ENCODE results near the gene FAM184B. TPM values are rescaled to one million over a fixed set of nuclear protein-coding genes. Genes with fewer than 3 reads are reported as not detected.
"Not testable (repeated sequence)": the region's sequence is repeated elsewhere in the genome, so short reads cannot be mapped to it uniquely, and the experiment has no call there.

Gene FAM184B
- total RNA-seq, 2 donors from 2014 or later = not detected

- H3K4me3 ChIP-seq = no peak overlapping the region
- H3K9me3 ChIP-seq = no peaks in the 10 kb centered on the region
- no peak overlapping the region for H3K27ac ChIP-seq
- no peaks in the 10 kb centered on the region for H3K36me3 ChIP-seq
- no peaks in the 10 kb centered on the region for H3K4me1 ChIP-seq
- no peak for TF ChIP-seq CTCF (IDR thresholded peaks at IDR 0.05)
- H3K27me3 ChIP-seq = no peaks in the 10 kb centered on the region
- no peak for DNase-seq (ENCODE audit: low spot score)
Measured at GRCh38 chr4:17688011-17688441, 93.4 kb downstream of the FAM184B start.

GRCh38 chr4:17687237-17687857 lies 94.1 kb downstream of the FAM184B start:
- Histone ChIP-seq H3K36me3 (no peaks in the 10 kb centered on the region), H3K4me3 (no peak overlapping the region), H3K9me3 (no peaks in the 10 kb centered on the region), H3K4me1 (no peaks in the 10 kb centered on the region), H3K27me3 (no peaks in the 10 kb centered on the region), H3K27ac (no peak overlapping the region)
- no peak for TF ChIP-seq CTCF (IDR thresholded peaks at IDR 0.05)
- DNase-seq (ENCODE audit: low spot score) = no peak

DNA sequence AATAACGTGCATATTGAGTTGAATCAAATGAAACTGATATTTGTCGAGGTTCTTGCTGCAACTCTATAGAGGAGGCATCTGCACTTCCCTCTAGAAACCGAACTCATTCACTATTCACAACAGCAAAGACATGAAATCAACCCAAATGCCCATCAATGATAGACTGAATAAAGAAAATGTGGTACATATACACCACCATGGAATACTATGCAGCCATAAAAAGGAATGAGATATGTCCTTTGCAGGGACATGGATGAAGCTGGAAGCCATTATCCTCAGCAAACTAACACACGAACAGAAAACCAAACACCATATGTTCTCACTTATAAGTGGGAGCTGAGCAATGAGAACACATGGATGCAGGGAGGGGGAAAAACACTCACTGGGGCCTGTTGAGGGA lies 96.8 kb downstream of the FAM184B start:
- H3K27me3 ChIP-seq; H3K4me3 ChIP-seq; DNase-seq (ENCODE audit: low spot score); H3K36me3 ChIP-seq; H3K27ac ChIP-seq; H3K9me3 ChIP-seq; H3K4me1 ChIP-seq: not testable (repeated sequence)

DNA sequence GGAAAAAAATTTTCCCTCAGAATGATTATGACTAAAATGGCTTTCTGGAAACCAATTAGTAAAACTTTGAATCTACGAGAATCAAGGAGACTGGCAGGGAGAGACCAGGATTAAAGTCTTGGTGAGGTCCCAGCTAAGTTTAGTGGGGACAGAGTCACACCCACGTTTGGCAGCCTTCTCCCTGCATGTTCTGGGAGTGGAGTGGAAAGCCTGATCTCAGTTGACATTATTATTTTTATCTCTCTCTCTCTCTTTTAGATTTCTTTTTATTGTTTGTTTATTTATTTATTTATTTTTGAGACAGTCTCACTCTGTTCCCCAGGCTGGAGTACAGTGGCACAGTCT lies 99.2 kb downstream of the FAM184B start:
- Histone ChIP-seq H3K27ac (no peak overlapping the region), H3K4me1 (no peaks in the 10 kb centered on the region), H3K4me3 (no peak overlapping the region), H3K36me3 (no peaks in the 10 kb centered on the region), H3K9me3 (no peaks in the 10 kb centered on the region), H3K27me3 (no peaks in the 10 kb centered on the region)
- DNase-seq (ENCODE audit: low spot score) = no peak
- no peak for TF ChIP-seq CTCF (IDR thresholded peaks at IDR 0.05)

DNA sequence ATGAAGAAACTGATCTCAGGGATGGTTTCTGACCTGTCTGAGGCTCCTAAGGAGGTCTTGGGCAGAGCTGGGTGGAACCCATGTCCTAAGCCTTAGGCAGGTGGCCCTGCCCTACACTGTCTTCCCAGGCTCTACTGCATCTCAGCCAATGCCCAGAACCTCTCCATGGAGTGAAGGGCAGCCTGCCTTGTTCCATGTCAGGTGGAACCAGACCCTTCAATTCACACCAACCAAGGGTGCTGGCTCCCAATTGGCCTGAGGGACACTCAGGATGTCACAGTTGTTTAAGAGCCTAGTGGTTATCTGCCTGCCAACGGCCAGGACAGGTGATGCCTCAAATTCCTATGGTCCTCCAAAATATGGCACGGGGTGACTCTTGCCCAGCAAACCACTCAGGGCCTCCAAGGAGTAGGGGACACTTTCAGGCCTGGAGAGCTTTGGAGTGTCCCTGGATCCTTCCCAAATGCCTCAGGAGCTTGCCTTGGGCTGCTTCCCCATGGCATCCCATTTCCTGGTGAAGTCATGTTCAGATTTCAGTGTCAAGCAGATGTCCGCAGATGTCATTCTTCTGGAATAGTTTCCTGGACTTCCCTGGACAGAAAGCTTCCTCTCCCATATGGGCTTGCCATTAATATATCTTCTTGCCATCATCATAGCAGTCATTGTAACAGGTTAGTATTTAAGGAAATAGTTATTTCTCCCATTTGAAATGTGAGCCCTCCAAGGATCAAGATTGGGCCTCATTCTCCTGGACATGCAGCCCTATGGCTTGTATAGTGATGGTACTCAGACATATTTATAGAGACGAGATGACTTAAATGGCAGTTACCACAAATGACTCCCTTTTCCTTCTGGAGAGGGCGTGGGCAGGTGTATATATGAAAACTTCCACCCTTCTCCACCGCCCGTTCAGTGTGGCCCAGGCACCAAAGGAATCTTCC lies 99.9 kb downstream of the FAM184B start:
- no peaks in the 10 kb centered on the region for H3K9me3 ChIP-seq
- no peak overlapping the region for H3K27ac ChIP-seq
- H3K36me3 ChIP-seq = no peaks in the 10 kb centered on the region
- H3K4me3 ChIP-seq = no peak overlapping the region
- DNase-seq (ENCODE audit: low spot score) = no peak
- H3K4me1 ChIP-seq = no peaks in the 10 kb centered on the region
- no peaks in the 10 kb centered on the region for H3K27me3 ChIP-seq
- TF ChIP-seq CTCF (IDR thresholded peaks at IDR 0.05) = no peak

DNA sequence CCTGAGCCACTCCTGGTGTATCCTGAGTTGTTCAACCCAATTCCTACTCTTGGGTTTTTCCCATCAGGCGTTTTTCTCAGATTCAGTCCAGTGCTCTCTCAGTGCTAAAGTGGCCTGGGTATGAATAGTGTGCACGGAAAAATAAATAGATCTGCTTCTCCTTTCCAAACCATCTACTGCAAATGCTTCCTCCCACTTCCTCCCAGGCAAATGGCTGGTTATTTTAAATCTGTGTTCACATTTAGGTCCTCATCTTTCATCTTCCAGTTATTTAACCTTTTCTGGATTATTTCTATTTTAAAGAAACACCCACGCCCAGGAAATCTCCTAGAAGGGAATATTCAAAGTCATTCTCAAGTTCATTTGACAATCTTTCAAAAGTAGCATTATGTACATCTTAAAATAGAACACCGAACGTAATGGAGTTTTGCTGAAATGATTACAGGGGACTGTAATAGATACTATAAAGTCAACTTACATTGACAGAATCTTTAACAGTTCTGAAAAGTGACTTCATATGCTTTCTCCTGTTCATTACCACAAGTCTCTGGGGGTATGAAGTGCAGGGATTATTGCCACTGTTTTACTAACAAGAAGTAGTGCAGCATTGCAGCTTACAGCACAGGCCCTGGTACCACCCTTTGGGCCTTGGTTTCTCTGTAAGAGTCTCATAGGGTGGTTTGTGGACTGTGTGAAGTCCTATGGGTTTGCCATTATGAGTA lies 100.7 kb downstream of the FAM184B start:
- Histone ChIP-seq H3K27me3 (no peaks in the 10 kb centered on the region), H3K27ac (no peak overlapping the region), H3K4me1 (no peaks in the 10 kb centered on the region), H3K9me3 (no peaks in the 10 kb centered on the region), H3K4me3 (no peak overlapping the region), H3K36me3 (no peaks in the 10 kb centered on the region)
- no peak for TF ChIP-seq CTCF (IDR thresholded peaks at IDR 0.05)
- DNase-seq (ENCODE audit: low spot score) = no peak
